ENCODE data around the gene SORT1.
A peak's percentile ranks its signal among the peaks of the same experiment; 100 is the strongest.
"Not testable (repeated sequence)": the region's sequence is repeated elsewhere in the genome, so short reads cannot be mapped to it uniquely, and the experiment has no call there.

SORT1 gene

DNA sequence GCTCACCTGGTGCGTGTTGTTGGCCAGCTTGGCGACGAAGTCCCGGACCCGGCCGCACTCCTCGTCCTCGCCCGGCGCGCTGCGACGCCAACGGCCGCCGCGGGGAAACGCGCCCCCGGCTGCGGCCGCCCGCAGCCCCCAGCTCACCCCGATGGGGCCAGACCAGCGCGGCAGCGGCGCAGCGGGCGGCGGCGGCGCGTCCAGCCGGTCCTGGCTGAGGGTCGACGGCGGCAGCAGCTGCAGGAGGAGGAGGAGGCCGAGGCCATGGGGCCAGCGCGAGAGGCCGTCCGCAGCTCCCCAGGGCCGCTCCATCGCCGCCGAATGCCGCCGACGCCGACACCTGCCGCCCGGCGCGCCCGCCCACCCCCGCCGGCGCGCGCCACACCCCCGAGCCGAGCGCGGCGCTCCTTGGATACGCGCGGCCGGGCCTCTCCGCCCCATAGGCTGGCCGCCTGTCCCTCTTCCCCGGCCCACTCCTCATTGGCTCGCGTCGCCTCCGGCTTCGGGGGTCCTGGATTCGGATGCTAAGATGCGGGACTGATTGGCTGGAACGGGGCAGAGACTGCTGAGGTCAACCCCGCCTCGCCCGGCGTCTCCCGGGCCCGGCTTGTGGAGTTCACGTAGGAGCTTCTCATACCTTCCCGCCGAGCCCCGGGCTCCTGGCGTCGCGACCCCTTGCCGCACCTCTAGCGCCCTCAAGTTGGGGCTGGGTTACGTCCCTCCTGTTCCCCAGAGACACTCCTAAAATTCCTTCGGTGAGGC is at the start of gene SORT1:
Gene SORT1 (minus strand): TSS at position 338 of the 762 bp plus-strand sequence. CDS start 26 bp downstream, at position 312.
- peak; percentile 93 to 97 for DNase-seq

GRCh38 chr1:109445949-109446695 is 48.4 kb upstream of the SORT1 start:
- not testable (repeated sequence) for DNase-seq

GRCh38 chr1:109444346-109444745 is 46.6 kb upstream of the SORT1 start:
- no peak for DNase-seq

DNA sequence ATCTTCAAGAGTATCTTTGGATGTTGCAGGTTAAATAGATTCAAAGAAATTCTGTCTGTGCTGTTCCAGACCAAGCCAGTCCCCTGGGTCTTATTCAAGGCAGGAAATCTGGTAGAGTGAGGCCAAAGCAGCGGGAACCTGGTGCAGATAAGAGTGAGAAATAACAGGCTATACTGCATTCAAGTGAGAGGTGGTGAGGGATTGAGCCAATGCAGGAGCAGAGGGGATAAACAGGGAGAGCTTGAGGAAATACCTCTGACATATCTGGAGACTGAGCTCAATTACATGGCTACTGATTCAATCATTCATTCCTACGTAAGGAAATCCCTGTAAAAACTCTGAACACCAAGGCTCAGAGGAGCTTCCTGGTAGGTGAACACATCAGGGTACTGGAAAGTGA is 45.8 kb upstream of the SORT1 start:
- DNase-seq, result no peak

- DNase-seq, result no peak
Observed at GRCh38 chr1:109441069-109441468, 43.4 kb upstream of the SORT1 start.

- DNase-seq, result no peak
Observed at GRCh38 chr1:109438798-109439297, 41.1 kb upstream of the SORT1 start.

- DNase-seq, result no peak
Observed at GRCh38 chr1:109434484-109434883, 36.8 kb upstream of the SORT1 start.

DNA sequence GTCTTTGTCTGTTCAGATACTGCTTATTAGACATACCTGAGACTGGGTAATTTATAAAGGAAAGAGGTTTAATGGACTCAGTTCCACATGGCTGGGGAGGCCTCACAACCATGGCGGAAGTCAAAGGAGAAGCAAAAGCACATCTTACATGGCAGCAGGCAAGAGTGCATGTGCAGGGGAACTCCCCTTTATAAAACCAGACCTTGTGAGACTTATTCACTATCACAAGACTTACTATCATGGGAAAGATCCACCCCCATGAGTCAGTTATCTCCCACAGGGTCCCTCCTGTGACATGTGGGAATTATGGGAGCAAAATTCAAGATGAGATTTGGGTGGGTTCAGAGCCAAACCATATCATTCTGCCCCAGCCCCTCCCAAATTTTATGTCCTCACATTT is 35.6 kb upstream of the SORT1 start:
- no peak for DNase-seq

- DNase-seq, result peak in 1 of 2 experiments; percentile 21
Observed at GRCh38 chr1:109432336-109432735, 34.6 kb upstream of the SORT1 start.

DNA sequence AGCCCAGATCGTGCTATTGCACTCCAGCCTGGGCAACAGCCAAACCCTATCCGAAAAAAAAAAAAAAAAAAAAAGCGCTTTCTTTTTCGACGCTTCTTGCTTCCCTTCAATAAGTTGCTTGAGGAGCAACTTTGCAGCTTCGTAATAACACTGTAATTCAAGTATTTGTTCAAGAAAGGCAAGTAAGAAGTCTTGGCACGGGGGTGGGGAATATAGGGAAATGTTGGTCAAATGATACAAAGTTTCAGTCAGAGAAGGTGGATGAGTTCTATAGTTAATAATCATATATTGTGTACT is 29.4 kb upstream of the SORT1 start:
- no peak for DNase-seq

DNA sequence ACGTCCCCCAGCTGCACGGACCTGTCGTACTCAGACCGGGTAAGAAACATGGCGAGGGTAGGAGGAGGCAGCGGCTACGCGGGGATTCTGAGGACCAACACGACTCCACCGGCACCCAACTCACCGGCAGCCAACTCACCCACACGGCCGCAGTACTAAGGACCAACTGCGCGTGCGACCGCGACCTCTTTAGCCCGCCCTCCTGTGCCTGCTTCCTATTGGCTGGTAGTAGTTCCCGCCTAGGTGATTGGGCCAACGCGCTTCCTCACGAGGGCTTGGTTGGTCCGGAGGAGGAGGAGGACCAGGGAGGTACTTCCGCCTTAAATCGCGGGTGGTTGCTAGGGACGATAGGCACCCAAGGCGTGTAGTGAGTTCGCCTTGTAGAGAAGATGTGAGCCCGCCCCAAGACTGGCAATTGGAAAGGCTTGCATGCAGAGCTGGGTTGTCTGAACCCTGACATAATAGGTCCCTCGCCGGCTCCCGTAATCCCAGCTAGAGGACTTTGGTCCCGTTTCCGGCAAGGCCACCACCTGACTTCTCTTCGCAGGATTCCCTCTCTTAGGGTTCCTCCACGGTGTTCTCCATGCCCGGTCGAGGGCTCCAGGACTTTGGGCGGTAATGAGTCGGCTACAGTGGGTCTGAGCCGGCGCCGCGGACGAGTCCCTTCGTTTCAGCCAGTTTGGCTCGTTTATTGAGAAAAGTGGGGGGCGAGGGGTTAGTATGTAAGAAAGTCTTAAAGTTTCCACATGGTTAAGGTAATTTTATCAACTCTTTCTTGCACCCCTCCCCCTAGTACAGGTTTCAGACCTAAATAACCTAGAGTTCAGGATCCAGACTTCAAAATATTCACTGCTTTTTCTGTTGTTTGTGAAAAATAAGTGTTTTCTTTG is 28.8 kb upstream of the SORT1 start, which contains the start of gene PSMA5:
Gene PSMA5 (minus strand): TSS at position 168 of the 890 bp plus-strand sequence. CDS start 118 bp downstream, at position 50.
- peak; percentile 97 to 98 for DNase-seq

DNA sequence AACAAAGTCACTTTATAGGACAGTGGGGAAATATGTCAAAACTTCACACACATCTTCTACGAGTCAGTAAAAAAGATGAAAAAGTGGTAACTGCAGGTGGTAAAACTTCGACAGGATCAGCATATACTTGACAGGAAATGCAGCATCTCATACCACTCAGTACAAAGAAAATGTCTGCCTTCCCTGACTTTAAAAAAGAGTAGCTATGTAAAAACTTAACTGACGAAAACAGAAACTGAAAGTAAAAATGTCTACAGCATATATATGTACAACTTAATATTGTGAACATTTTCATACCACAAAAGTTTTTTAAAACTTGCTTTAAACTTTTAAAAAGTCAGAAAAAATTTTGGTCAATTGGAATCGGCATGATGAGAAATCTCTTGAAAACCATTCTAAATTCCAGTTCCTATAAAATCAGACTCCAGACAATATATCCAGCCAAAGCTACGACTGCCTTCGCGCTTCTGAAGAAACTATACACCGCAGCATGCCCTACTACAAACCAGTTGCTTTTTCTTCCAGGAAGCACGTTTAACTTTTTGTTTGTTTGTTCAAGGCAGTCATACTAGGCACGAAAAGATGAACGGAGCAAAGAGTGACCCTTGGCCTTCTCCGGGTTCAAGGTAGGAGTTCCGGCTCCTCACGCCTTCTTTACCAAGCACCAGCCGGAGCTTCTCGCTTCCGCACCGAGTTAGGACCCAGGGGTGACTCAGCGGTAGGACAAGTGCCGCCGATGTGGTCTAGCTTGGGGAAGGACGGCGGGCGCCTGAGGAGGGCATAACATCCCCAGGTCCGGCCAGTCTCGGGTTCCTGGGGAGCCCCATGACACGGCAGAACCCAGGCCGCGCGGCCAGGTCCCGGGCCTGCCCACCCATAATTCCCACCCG is 27.9 kb upstream of the SORT1 start:
- DNase-seq, result no peak

DNA sequence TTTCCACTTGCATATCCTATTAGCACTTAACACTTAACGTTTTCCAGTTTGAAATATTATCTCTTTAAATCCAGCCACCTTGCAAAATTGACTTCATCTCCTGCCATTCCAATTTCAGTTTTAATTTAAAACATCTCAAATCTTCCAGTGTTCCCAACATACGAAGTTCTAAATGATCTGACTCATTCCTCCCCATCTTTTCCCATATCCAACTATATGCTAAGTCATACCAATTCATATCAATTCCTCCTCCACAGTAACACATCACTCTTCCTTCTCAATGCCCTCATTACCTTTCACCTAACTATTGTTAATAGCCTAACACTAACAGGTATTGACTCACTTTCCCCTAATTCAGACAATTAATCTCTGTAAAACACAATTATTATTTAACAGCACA is 25.8 kb upstream of the SORT1 start:
- no peak for DNase-seq

- no peak for DNase-seq
Observed at GRCh38 chr1:109412551-109412950, 14.8 kb upstream of the SORT1 start.

DNA sequence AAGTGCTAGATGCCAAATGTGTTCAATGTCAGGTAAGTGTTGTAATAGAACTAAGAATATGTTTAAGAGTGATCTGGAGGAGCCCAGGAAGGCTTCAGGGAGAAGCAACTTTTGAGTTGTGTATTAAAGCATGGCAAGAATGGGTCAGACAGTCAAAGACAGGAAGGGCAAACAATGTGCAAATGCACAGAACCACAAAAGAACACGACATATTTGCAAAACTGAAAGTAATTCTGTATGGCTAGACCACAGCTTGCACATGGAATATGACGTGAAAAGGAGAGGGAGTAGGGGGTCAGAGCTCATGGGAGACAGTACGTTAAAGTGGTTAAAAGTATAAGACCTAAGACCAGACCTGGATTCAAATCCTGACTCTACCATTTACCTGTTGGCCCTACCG is 7.1 kb upstream of the SORT1 start:
- no peak for DNase-seq

DNA sequence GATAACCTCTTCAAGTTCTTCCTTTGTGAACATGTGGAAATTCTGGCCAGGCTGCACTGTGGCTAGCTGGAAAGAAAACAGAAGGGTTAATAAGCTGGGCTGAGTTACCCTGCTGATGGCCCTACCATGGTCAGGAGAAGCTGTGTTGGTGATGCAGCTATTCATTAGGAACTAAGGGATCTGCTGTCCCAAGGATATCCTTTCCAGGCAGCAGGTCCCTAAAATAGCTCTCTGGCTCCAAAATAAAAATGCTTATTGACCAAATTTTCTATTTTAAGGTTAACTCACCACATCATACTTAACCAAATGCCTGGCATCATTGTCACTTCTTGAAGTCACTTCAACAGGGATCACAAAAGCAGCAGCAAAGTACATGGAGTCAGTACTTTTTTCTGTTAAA is 4.3 kb upstream of the SORT1 start:
- DNase-seq, result no peak

- DNase-seq, result no peak
Observed at GRCh38 chr1:109400035-109400655, 2.4 kb upstream of the SORT1 start.

- DNase-seq, result peak; percentile 74 to 83
Observed at GRCh38 chr1:109399326-109399957, 1.7 kb upstream of the SORT1 start.

DNA sequence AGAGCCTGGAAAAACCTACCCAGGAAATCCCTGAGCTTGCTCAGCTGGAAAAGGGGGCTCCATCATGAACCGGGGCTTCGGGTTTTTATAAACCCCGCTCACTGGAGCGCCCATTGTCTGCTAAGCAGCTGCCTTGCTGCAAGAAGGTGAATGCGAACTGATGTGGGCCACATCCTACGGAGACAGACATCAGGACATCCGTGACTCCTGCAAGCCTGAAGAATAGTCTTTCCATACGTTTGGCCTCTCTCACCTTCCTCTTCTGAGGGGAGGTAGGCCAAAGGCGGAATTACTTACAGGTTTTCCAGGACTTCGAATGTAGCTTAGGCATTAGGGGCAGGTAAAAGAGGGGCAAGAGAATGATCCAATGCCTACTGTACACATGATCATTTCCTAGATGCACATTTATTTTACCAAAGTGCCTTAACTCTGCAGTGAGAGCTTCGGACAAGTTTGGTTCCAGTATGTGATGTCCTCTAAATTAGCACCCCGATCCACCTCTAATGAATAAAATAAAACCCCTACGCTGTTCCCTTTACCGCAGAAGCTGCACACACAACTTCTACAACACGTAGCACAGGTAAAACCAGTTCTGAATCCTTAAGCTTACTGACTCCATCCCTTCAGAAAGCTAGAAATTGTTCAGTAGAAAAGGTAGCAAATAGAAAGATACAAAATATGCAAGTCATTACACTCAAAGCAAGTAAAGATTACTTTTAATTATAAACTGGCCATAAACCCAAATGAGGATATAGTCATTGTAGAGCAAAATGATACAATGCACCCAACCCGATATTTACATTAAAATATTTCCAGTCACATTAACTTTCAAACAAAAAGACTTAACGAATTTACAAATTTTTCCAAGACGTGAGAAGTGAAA is 866 bp upstream of the SORT1 start:
- DNase-seq, result no peak

All from NCI-H446 (cell line).